Jurkat, Clone E6-1 (cell line): Measurements from ENCODE around the gene KCNH2.

Source experiments
- DNase-seq: peaks from one replicate; pipeline ENCODE4 v3.0.0-alpha.2; 2011; ENCODE audit warnings: low read depth, low spot score
- H3K4me3 ChIP-seq: 2 replicates; pipeline ENCODE4 v1.5.1; 2011; ENCODE audit warnings: mild to moderate bottlenecking, low read length, control low read depth, moderate library complexity

Gene KCNH2

GRCh38 chr7:150965273-150965830, 12.8 kb downstream of the KCNH2 start:
- no peak for DNase-seq
- H3K4me3 ChIP-seq, result no peak overlapping the region

- no peak for DNase-seq
Measured at GRCh38 chr7:150964593-150965111, 13.5 kb downstream of the KCNH2 start.

GRCh38 chr7:150963707-150964559, 14.2 kb downstream of the KCNH2 start:
- DNase-seq, result no peak
- H3K4me3 ChIP-seq, result no peak overlapping the region

More at GRCh38 chr7:150964593-150965111, 13.5 kb downstream of the KCNH2 start:
- no peak overlapping the region for H3K4me3 ChIP-seq

GRCh38 chr7:150962553-150963399, 15.3 kb downstream of the KCNH2 start:
- peak; percentile 71 for DNase-seq
- peak overlapping the region; percentile 37 for H3K4me3 ChIP-seq

- H3K4me3 ChIP-seq, result peak overlapping the region; percentile 37; the same call in 1 of the 2 replicates
- no peak for DNase-seq
Measured at GRCh38 chr7:150962290-150962552, 15.9 kb downstream of the KCNH2 start.

GRCh38 chr7:150961510-150962289, 16.4 kb downstream of the KCNH2 start:
- DNase-seq, result no peak
- no peak overlapping the region for H3K4me3 ChIP-seq

- peak; percentile 93 for DNase-seq
Measured at GRCh38 chr7:150959739-150960734, 18.1 kb downstream of the KCNH2 start.

GRCh38 chr7:150959081-150959480, 19.0 kb downstream of the KCNH2 start:
- H3K4me3 ChIP-seq, result peak overlapping the region; percentile 77
- no peak for DNase-seq

More at GRCh38 chr7:150959739-150960734, 18.1 kb downstream of the KCNH2 start:
- H3K4me3 ChIP-seq, result peak overlapping the region; percentile 77

- DNase-seq, result no peak
- peak overlapping the region; percentile 77 for H3K4me3 ChIP-seq
Measured at GRCh38 chr7:150958597-150958996, 19.5 kb downstream of the KCNH2 start.

GRCh38 chr7:150958062-150958552, 20.0 kb downstream of the KCNH2 start:
- no peak overlapping the region for H3K4me3 ChIP-seq
- no peak for DNase-seq

- no peak for DNase-seq
- H3K4me3 ChIP-seq, result no peak overlapping the region
Measured at GRCh38 chr7:150957133-150958020, 20.7 kb downstream of the KCNH2 start.

- no peak for DNase-seq
- no peak overlapping the region for H3K4me3 ChIP-seq
Measured at GRCh38 chr7:150956395-150957132, 21.6 kb downstream of the KCNH2 start.

GRCh38 chr7:150955519-150956394, 22.4 kb downstream of the KCNH2 start:
- no peak overlapping the region for H3K4me3 ChIP-seq
- DNase-seq, result no peak

GRCh38 chr7:150954986-150955518, 23.1 kb downstream of the KCNH2 start:
- no peak overlapping the region for H3K4me3 ChIP-seq
- no peak for DNase-seq
